SK-N-SH (cell line): Measurements from ENCODE around the gene ATP1B1. TPM values are rescaled to one million over a fixed set of nuclear protein-coding genes. Genes with fewer than 3 reads are reported as not detected.

ENCODE experiments used
- CTCF ChIA-PET: fragments of 300-600, 350-600 bp; formaldehyde crosslinking; extraction: SDS; loops from one replicate; lab custom pipeline; 2021; lab: Yijun Ruan, JAX
- POLR2A ChIA-PET: fragments of 350-600 bp; sonication (Branson Sonifier 250); formaldehyde crosslinking; extraction: SDS; loops from one replicate; lab custom pipeline; 2020; ENCODE audit warnings: antibody characterized with exemption, inconsistent platforms; lab: Yijun Ruan, JAX
- DNase-seq: peaks from one replicate; pipeline ENCODE4 v3.0.0; 2012
- H2AFZ ChIP-seq: fragments of 200-600 bp; sonication (generic); 2 replicates; pipeline ENCODE4 v1.8.1; 2016; ENCODE audit warnings: antibody characterized with exemption, mild to moderate bottlenecking, low read depth
- H3F3A ChIP-seq: fragments of 200-600 bp; sonication (generic); replicated peaks from 2 replicates; pipeline ENCODE3; 2016; ENCODE audit warnings: antibody characterized with exemption, mild to moderate bottlenecking; ENCODE audit not compliant: insufficient read depth
- H3K27ac ChIP-seq, 2 experiments: fragments of 200-500 bp in 1 of 2; fragments of 200-600 bp in 1 of 2; sonication (Bioruptor generic) in 1 of 2; sonication (generic), shearing (Covaris generic) in 1 of 2; 2 replicates each; pipeline versions ENCODE4 v1.5.1 to v1.6.1; 2014 to 2016; ENCODE audit warnings: low read depth in 2 of 2, inconsistent platforms in 1 of 2, low read length in 1 of 2, mild to moderate bottlenecking in 1 of 2, mixed read lengths in 1 of 2
- H3K27me3 ChIP-seq: fragments of 200-600 bp; sonication (generic), shearing (Covaris generic); 2 replicates; pipeline ENCODE4 v1.6.1; 2016; ENCODE audit warnings: mixed run types; ENCODE audit not compliant: insufficient read depth
- H3K36me3 ChIP-seq, 2 experiments: fragments of 200-500 bp in 1 of 2; fragments of 200-600 bp in 1 of 2; sonication (Bioruptor generic) in 1 of 2; sonication (generic) in 1 of 2; replicated peaks in 1 of 2; 2 replicates each; pipeline versions ENCODE3 to v1.5.1; 2014 to 2016; ENCODE audit warnings: low read length in 1 of 2, mild to moderate bottlenecking in 1 of 2; ENCODE audit not compliant: insufficient read depth in 2 of 2, control insufficient read depth in 1 of 2
- H3K4me1 ChIP-seq, 2 experiments: fragments of 200-500 bp in 1 of 2; fragments of 200-600 bp in 1 of 2; sonication (Bioruptor generic) in 1 of 2; sonication (generic), shearing (Covaris generic) in 1 of 2; 2 replicates each; pipeline versions ENCODE4 v1.5.1 to v1.6.1; 2014 to 2016; ENCODE audit warnings: low read depth in 1 of 2, low read length in 1 of 2, mixed run types in 1 of 2; ENCODE audit not compliant: insufficient read depth in 2 of 2, control insufficient read depth in 1 of 2
- H3K4me2 ChIP-seq: fragments of 200-600 bp; sonication (generic), shearing (Covaris generic); 2 replicates; pipeline ENCODE4 v1.6.1; 2017; ENCODE audit warnings: mixed run types
- H3K4me3 ChIP-seq, 2 experiments: fragments of 200-500 bp in 1 of 2; fragments of 200-600 bp in 1 of 2; sonication (Bioruptor generic) in 1 of 2; sonication (generic), shearing (Covaris generic) in 1 of 2; 2 replicates each; pipeline versions ENCODE4 v1.5.1 to v1.8.1; 2014 to 2016; ENCODE audit warnings: low read depth in 2 of 2, inconsistent platforms in 1 of 2, low read length in 1 of 2, mild to moderate bottlenecking in 1 of 2, mixed read lengths in 1 of 2, moderate library complexity in 1 of 2
- H3K79me2 ChIP-seq: fragments of 200-600 bp; sonication (generic); 2 replicates; pipeline ENCODE4 v1.8.1; 2017; ENCODE audit warnings: mild to moderate bottlenecking; ENCODE audit not compliant: insufficient read depth
- H3K9ac ChIP-seq: fragments of 200-600 bp; sonication (generic); 2 replicates; pipeline ENCODE4 v1.6.1; 2017; ENCODE audit warnings: mixed run types
- H3K9me2 ChIP-seq: fragments of 200-600 bp; sonication (generic); 2 replicates; pipeline ENCODE4 v1.6.1; 2017; ENCODE audit warnings: mixed run types
- H3K9me3 ChIP-seq: fragments of 200-600 bp; sonication (generic); 2 replicates; pipeline ENCODE4 v1.6.1; 2017; ENCODE audit warnings: mixed run types, mild to moderate bottlenecking, moderate library complexity
- H4K20me1 ChIP-seq: fragments of 200-600 bp; sonication (generic); 2 replicates; pipeline ENCODE4 v1.6.1; 2017; ENCODE audit warnings: mild to moderate bottlenecking, mixed run types; ENCODE audit not compliant: insufficient read depth
- CHD2 ChIP-seq: fragments of 150-350 bp; IDR thresholded peaks from 2 replicates; pipeline ENCODE4 v1.6.1; 2018; ENCODE audit warnings: low read length; ENCODE audit not compliant: partially characterized antibody
- ELF1 ChIP-seq: IDR thresholded peaks from 2 replicates; pipeline ENCODE4 v1.4.0; 2012
- EZH2phosphoT487 ChIP-seq: fragments of 200-600 bp; sonication (generic); IDR thresholded peaks from 2 replicates; pipeline ENCODE4 v1.6.1; 2017; ENCODE audit warnings: low read depth, mixed run types, mild to moderate bottlenecking, antibody characterized with exemption, moderate library complexity, borderline replicate concordance
- FOSL2 ChIP-seq: IDR thresholded peaks from 2 replicates; pipeline ENCODE4 v1.4.0; 2012; ENCODE audit warnings: low read depth, mild to moderate bottlenecking, moderate library complexity, borderline replicate concordance
- FOXJ3 ChIP-seq: sonication (generic); formaldehyde crosslinking; IDR thresholded peaks from 2 replicates; pipeline ENCODE4 v1.5.1; 2020; ENCODE audit warnings: mild to moderate bottlenecking, missing genetic modification reagents
- GABPA ChIP-seq: IDR thresholded peaks from 2 replicates; pipeline ENCODE4 v1.4.0; 2012; ENCODE audit warnings: low read depth, mild to moderate bottlenecking
- IRF3 ChIP-seq: fragments of 150-350 bp; IDR thresholded peaks from 2 replicates; pipeline ENCODE4 v1.6.1; 2016; ENCODE audit warnings: mild to moderate bottlenecking, low read depth, low read length
- JUND ChIP-seq: IDR thresholded peaks from 2 replicates; pipeline ENCODE4 v1.4.0; 2012
- NFIC ChIP-seq: IDR thresholded peaks from 2 replicates; pipeline ENCODE4 v1.4.0; 2012; ENCODE audit warnings: borderline replicate concordance
- NRF1 ChIP-seq: IDR thresholded peaks from 2 replicates; pipeline ENCODE4 v1.6.1; 2012; ENCODE audit warnings: low read depth, mild to moderate bottlenecking, low read length
- PBX3 ChIP-seq: IDR thresholded peaks from 2 replicates; pipeline ENCODE4; 2012
- POLR2AphosphoS5 ChIP-seq: IDR thresholded peaks from 2 replicates; pipeline ENCODE4 v1.6.1; 2012; ENCODE audit warnings: low read depth, low read length
- RAD21 ChIP-seq: IDR thresholded peaks from 2 replicates; pipeline ENCODE4 v1.6.1; 2012; ENCODE audit warnings: mild to moderate bottlenecking, low read length
- SIN3A ChIP-seq: IDR thresholded peaks from 2 replicates; pipeline ENCODE4 v1.6.1; 2012; ENCODE audit warnings: low read depth, mild to moderate bottlenecking, low read length, moderate library complexity, borderline replicate concordance
- TAF1 ChIP-seq: IDR thresholded peaks from 2 replicates; pipeline ENCODE4 v1.6.1; 2012; ENCODE audit warnings: low read depth, mild to moderate bottlenecking, low read length, moderate library complexity, borderline replicate concordance
- TEAD4 ChIP-seq: IDR thresholded peaks from 2 replicates; pipeline ENCODE4 v1.4.0; 2012; ENCODE audit warnings: mild to moderate bottlenecking, borderline replicate concordance; ENCODE audit not compliant: insufficient read depth
- YY1 ChIP-seq: IDR thresholded peaks from 2 replicates; pipeline ENCODE4 v1.4.0; 2012; ENCODE audit warnings: low read depth, mild to moderate bottlenecking
- polyA plus RNA-seq, 3 experiments: library from polyadenylated mRNA; depleted of rRNA; stranded (reverse); fragments of >200 nt; gene quantifications; 2 replicates each; pipeline ENCODE4 v1.2.3, GENCODE V29; 2012

The ATP1B1 gene
- polyA plus RNA-seq, 1 of the 3 experiments (the other 2 are of a cell fraction) = 49.5 TPM

- TF ChIP-seq EZH2phosphoT487 (no peak), YY1 (no peak), CHD2 (no peak), SIN3A (no peak), GABPA (peak; percentile 37; the same call in 1 of the 2 replicates), TAF1 (no peak), NRF1 (no peak), PBX3 (peak; percentile 69), TEAD4 (peak; percentile 68; the same call in 1 of the 2 replicates), JUND (peak; percentile 38; the same call in 1 of the 2 replicates), FOXJ3 (CRISPR knock-in tag) (no peak), POLR2AphosphoS5 (peak; percentile 29; the same call in 1 of the 2 replicates), IRF3 (no peak), NFIC (peak; percentile 45; the same call in 1 of the 2 replicates), RAD21 (no peak), ELF1 (peak; percentile 42; the same call in 1 of the 2 replicates)
- TF ChIP-seq, all 33 proteins: peak for 11
Observed at GRCh38 chr1:169060919-169061639, 45.4 kb upstream of the ATP1B1 start (continued).

GRCh38 chr1:169062152-169062551, 44.3 kb upstream of the ATP1B1 start:
- Histone ChIP-seq H3K4me1 (peaks cover 0 to 6% of the 10 kb centered on the region in 2 experiments; a peak in 2 of 4 replicates), H3K4me3 (no peak overlapping the region), H3K36me3 (no peaks in the 10 kb centered on the region), H3K9me2 (no peaks in the 10 kb centered on the region), H3K79me2 (no peaks in the 10 kb centered on the region), H2AFZ (no peak overlapping the region), H3K27me3 (no peaks in the 10 kb centered on the region), H3K9ac (no peak overlapping the region), H3K9me3 (peaks cover 2% of the 10 kb centered on the region; the same call in 1 of the 2 replicates), H3F3A (no peaks in the 10 kb centered on the region), H3K4me2 (no peak overlapping the region), H3K27ac (peak overlapping the region in 1 of 2 experiments; percentile 93; a peak in 1 of 4 replicates), H4K20me1 (no peaks in the 10 kb centered on the region)
- ChIA-PET POLR2A (no interaction called here), CTCF (no interaction called here)
- no peak for DNase-seq
- no peak for TF ChIP-seq FOSL2
